ENCODE data around the gene LMBR1. TPM values are rescaled to one million over a fixed set of nuclear protein-coding genes. Genes with fewer than 3 reads are reported as not detected.

Gene LMBR1
- total RNA-seq, 2 experiments from 2014 or later, result 114 to 136 TPM

DNA sequence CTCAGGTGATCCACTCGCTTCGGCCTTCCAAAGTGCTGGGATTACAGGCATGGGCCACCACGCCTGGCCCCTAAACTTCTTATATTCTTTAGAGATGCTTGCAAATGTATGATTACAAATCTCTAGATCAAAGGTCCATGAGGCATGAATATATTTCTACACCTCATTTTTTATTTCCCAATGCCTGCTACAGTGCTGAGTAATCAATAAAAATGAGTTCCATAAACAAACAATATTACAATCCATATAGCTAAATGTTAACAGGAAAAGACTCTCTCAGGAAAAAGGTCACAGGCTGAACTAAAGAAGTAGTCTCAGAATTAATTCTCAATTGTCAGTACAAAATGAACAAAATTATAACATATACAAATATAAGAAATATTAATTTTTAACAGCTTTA is 90.8 kb downstream of the LMBR1 start:
- no peak overlapping the region for H3K4me2 ChIP-seq (ENCODE audit: low read length)
- peaks cover 12% of the 10 kb centered on the region; the same call in 1 of the 2 replicates for H3K36me3 ChIP-seq (ENCODE audit: insufficient read depth, low read length)
- H3K9me3 ChIP-seq (ENCODE audit: low read length), result no peaks in the 10 kb centered on the region
- H3K4me1 ChIP-seq (ENCODE audit: insufficient read depth, low read length, poor library complexity, severe bottlenecking), result no peaks in the 10 kb centered on the region
- intact Hi-C loops (cut with micrococcal nuclease; ENCODE audit: unreplicated experiment), result no loop called here
- ChIA-PET POLR2A (interaction anchor here (1.1 kb wide), 1 partner anchor 13 kb away, joined by 3 read pairs; no protein-coding TSS in a partner anchor), CTCF (ENCODE audit: unreplicated experiment) (no interaction called here)
- BruUV-seq (replicated peaks), result no TSS peak
- H3K4me3 ChIP-seq (ENCODE audit: low read depth, low read length, poor library complexity, severe bottlenecking), result no peak overlapping the region
- no peak overlapping the region for H3K27ac ChIP-seq (ENCODE audit: low read depth, low read length, poor library complexity, severe bottlenecking)
- no peak overlapping the region for H2AFZ ChIP-seq (ENCODE audit: low read length)
- no peaks in the 10 kb centered on the region for H3K79me2 ChIP-seq (ENCODE audit: insufficient read depth, low read depth, low read length)
- DNase-seq (ENCODE audit: low spot score), result no peak
- no peaks in the 10 kb centered on the region for H4K20me1 ChIP-seq (ENCODE audit: insufficient read depth, low read length)
- no peaks in the 10 kb centered on the region for H3K9me2 ChIP-seq (ENCODE audit: insufficient read depth, low read length)
- no peak for TF ChIP-seq EZH2phosphoT487 (IDR thresholded peaks at IDR 0.05; ENCODE audit: borderline replicate concordance, low read depth, low read length)

DNA sequence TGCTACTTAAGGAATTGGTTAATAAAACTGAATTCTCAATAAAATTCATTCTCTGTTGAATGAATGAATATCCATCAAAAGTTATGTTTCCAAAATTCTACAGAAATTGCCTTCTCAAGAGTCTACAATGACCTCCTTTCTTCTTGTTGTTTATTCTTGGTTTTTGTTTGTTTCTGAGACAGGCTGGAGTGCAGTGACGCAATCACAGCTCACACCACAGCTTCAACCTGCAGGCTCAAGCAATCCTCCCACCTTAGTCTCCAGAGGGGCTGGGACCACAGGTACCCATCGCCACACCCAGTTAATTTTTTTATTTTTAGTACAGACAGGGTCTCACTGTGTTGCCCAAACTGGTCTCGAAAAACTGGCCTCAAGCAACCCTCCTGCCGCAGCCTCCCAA is 97.6 kb downstream of the LMBR1 start:
- H3K36me3 ChIP-seq (ENCODE audit: insufficient read depth, low read length), result peaks cover 38% of the 10 kb centered on the region
- no peaks in the 10 kb centered on the region for H4K20me1 ChIP-seq (ENCODE audit: insufficient read depth, low read length)
- H3K4me3 ChIP-seq (ENCODE audit: low read depth, low read length, poor library complexity, severe bottlenecking), result no peak overlapping the region
- ChIA-PET POLR2A (no interaction called here), CTCF (ENCODE audit: unreplicated experiment) (no interaction called here)
- intact Hi-C loops (cut with micrococcal nuclease; ENCODE audit: unreplicated experiment), result no loop called here
- no peak for DNase-seq (ENCODE audit: low spot score)
- no peak overlapping the region for H3K27ac ChIP-seq (ENCODE audit: low read depth, low read length, poor library complexity, severe bottlenecking)
- BruUV-seq (replicated peaks), result no TSS peak
- H3K4me2 ChIP-seq (ENCODE audit: low read length), result no peak overlapping the region
- H2AFZ ChIP-seq (ENCODE audit: low read length), result no peak overlapping the region
- H3K9me3 ChIP-seq (ENCODE audit: low read length), result no peaks in the 10 kb centered on the region
- no peaks in the 10 kb centered on the region for H3K9me2 ChIP-seq (ENCODE audit: insufficient read depth, low read length)
- no peaks in the 10 kb centered on the region for H3K79me2 ChIP-seq (ENCODE audit: insufficient read depth, low read depth, low read length)
- no peaks in the 10 kb centered on the region for H3K4me1 ChIP-seq (ENCODE audit: insufficient read depth, low read length, poor library complexity, severe bottlenecking)
- TF ChIP-seq, protein P1, sequence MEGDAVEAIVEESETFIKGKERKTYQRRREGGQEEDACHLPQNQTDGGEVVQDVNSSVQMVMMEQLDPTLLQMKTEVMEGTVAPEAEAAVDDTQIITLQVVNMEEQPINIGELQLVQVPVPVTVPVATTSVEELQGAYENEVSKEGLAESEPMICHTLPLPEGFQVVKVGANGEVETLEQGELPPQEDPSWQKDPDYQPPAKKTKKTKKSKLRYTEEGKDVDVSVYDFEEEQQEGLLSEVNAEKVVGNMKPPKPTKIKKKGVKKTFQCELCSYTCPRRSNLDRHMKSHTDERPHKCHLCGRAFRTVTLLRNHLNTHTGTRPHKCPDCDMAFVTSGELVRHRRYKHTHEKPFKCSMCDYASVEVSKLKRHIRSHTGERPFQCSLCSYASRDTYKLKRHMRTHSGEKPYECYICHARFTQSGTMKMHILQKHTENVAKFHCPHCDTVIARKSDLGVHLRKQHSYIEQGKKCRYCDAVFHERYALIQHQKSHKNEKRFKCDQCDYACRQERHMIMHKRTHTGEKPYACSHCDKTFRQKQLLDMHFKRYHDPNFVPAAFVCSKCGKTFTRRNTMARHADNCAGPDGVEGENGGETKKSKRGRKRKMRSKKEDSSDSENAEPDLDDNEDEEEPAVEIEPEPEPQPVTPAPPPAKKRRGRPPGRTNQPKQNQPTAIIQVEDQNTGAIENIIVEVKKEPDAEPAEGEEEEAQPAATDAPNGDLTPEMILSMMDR (conservative IDR thresholded peaks at IDR 0.05; ENCODE audit: low read length), result no peak
- no peak for TF ChIP-seq EZH2phosphoT487 (IDR thresholded peaks at IDR 0.05; ENCODE audit: borderline replicate concordance, low read depth, low read length)

DNA sequence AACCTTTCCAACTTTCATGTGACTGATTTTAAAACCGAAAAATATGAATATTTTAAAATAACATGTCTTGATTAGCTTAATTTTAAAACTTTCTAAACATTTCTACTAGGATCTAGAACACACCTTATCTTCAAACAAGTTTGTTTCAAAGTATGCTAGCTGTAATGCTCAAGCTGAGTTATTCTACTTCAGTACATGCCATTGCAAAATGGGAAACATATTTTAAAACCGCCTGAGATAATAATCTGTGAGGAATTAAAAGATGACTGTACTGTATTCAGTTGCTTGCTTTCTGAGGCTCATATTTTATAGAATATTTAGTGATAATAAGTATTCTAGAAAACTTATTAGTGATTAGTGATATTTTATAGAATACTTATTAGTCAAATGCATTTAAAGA is 99.6 kb downstream of the LMBR1 start:
- Histone ChIP-seq H3K9me2 (ENCODE audit: insufficient read depth, low read length) (no peaks in the 10 kb centered on the region), H3K4me3 (ENCODE audit: low read depth, low read length, poor library complexity, severe bottlenecking) (no peak overlapping the region), H3K27ac (ENCODE audit: low read depth, low read length, poor library complexity, severe bottlenecking) (no peak overlapping the region), H4K20me1 (ENCODE audit: insufficient read depth, low read length) (no peaks in the 10 kb centered on the region), H3K4me1 (ENCODE audit: insufficient read depth, low read length, poor library complexity, severe bottlenecking) (no peaks in the 10 kb centered on the region), H3K79me2 (ENCODE audit: insufficient read depth, low read depth, low read length) (no peaks in the 10 kb centered on the region), H3K9me3 (ENCODE audit: low read length) (no peaks in the 10 kb centered on the region), H2AFZ (ENCODE audit: low read length) (no peak overlapping the region), H3K36me3 (ENCODE audit: insufficient read depth, low read length) (peaks cover 32% of the 10 kb centered on the region), H3K4me2 (ENCODE audit: low read length) (no peak overlapping the region)
- no peak for TF ChIP-seq EZH2phosphoT487 (IDR thresholded peaks at IDR 0.05; ENCODE audit: borderline replicate concordance, low read depth, low read length)
- TF ChIP-seq, protein P1 (conservative IDR thresholded peaks at IDR 0.05; ENCODE audit: low read length), result no peak
- ChIA-PET CTCF (ENCODE audit: unreplicated experiment) (no interaction called here), POLR2A (interaction anchor here (0.6 to 1.7 kb wide), 4 partner anchors 11 to 211 kb away, joined by 3 to 8 read pairs (median 4); no protein-coding TSS in a partner anchor)
- BruUV-seq (replicated peaks), result no TSS peak
- DNase-seq (ENCODE audit: low spot score), result no peak
- intact Hi-C loops (cut with micrococcal nuclease; ENCODE audit: unreplicated experiment), result no loop called here
